CD4-positive, alpha-beta T cell treated with Interleukin-17A for 1 hour (primary cell): ENCODE measurements around the gene PHEX.

ENCODE experiments used
- DNase-seq: peaks from one replicate; pipeline ENCODE4 v3.0.0-alpha.2; 2020

Gene PHEX

DNA sequence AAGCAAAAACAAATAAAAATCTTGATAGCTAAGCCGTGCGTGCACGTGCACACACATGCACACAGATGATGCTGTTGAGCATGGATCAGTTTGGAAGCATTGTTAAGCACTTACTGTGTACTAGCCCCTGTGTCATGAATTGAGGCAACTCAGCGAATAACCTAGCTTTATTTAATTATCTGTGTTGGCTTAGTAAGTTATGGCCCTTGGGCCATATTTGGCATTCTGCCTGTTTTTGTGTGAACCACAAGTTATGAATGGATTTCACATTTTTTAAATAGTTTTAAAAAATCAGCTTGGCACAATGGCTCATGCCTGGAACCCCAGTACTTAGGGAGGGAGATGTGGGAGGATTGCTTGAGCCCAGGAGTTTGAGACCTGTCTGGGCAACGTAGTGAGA lies 126.9 kb downstream of the PHEX start:
- DNase-seq = no peak

DNA sequence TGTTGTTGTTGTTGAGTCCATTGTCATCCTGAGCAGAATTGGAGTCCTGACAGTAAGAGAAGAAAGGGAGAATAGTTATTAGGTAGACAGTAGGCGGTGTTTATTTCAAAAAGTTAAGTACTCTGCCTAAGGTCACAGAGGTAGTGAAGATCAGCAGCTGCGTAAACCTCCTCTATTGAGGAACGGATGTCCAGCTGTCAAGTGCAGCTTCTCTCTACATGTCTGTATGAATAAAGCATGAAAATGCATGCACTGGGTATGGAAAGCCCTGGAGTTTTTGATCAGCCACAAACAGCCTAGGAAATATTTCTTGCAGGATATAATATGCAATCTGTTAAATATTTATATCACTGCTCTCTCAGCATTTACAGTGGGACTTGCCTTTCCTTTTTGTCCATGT lies 131.2 kb downstream of the PHEX start:
- DNase-seq = no peak

DNA sequence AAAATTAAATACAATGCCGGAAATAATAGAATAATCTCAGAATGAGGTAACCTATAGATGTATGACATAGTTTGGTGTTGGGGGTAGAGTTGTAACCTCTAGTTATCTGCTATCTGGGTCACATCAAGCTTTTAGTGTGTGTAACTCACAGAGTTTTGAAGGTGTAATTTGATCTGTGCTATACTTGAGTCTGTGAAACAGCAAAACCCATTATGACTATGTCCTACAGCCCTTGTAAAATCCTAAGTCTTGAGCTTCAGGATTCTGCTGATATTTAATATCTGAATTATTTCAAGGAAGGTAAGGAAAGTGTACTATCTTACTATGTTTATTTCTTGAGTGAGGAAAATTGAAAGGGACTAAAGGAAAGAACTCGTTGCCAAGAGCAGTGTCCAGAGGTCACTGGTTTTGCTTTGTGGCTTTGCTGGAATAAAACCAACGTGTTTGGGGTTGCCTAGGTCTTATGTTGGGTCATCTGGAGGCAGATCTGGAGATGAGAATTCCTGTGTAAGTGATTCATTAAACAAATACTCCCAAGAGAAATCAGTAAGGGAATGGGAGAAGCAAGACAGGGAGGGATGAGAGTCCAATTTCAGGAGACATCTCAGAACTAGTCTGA lies 132.8 kb downstream of the PHEX start:
- no peak for DNase-seq

DNA sequence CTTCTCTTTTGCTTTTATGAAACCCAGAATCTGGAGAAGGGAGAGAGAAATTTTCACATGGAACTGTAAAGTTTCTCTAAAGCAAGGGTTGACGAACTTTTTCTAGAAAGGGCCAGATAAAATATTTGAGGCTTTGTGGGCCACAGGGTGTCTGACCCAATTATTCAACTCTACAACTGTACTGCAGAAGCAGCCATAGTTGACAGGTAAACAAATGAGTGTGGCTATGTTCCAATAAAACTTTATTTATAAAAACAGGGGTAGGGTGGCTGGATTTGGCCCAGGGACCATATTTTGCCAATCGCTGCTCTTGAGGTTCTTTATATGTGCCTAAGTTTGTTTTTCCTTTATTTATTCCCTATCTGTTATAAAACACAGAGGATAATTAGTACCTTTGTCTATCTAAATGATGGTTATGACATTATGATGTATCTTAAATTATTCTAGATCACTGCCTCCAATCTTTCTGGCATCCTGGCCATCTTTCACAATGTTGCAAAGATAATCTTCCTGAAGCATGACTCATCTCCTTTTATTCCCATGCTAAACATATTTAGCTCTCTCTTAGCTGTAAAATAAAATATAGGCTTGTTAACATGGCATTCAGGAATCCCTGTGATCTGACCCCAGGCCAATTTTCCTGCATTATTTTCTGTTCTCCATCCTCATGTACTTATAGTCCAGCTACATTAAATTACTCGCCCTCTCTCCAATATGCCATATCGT lies 133.8 kb downstream of the PHEX start:
- DNase-seq = no peak

DNA sequence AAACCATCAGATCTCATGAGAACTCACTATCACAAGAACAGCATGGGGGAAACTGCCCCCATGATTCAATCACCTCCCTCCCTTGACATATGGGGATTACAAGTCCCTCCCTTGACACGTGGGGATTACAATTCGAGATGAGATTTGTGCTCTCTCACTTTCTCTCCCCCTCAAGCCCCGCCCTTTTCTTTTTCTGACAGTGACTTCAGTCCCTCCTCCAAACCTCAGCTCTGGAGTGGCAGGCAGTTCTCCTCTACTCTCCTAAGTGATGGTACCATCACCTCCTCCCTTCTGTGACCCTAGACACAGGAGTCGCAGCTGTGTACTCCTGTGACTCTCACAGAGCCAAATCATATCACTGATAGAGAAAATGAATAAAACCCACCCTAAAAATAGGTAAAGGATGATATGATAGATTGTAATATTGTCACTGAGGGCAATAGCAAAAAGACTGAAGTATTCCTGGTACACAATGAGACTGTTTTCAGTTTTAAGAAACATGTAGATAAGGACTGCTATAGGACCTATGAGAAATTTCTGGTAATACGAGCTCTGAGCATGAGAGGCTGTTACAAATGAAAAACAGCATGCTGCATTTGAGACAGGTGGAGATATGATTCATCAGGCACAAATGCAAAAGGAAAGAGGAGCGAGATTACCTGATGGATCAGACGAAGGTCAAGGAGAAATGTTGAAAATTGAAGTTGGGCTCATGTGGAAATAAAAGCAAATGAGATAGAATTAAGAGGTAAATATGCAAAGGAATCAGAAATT lies 139.3 kb downstream of the PHEX start:
- DNase-seq = no peak

DNA sequence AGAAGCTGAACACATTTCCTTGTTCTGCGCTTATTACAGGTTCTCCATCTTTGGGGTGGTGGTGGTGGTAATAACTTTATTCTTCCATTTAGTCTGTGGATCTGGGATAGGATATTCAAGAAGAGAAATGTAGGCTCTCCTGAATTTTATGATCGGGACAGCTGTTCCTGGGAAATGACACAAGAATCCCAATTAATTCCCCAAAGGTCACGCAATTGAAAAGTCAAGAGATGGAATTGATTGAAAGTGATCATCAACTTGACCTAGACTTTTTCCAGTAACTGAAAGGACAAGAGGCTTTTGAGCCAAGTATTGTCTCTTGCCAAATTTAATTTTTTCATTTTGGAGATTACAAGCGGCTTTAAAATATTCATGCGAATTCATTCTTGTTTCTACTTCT lies 141.8 kb downstream of the PHEX start:
- no peak for DNase-seq

DNA sequence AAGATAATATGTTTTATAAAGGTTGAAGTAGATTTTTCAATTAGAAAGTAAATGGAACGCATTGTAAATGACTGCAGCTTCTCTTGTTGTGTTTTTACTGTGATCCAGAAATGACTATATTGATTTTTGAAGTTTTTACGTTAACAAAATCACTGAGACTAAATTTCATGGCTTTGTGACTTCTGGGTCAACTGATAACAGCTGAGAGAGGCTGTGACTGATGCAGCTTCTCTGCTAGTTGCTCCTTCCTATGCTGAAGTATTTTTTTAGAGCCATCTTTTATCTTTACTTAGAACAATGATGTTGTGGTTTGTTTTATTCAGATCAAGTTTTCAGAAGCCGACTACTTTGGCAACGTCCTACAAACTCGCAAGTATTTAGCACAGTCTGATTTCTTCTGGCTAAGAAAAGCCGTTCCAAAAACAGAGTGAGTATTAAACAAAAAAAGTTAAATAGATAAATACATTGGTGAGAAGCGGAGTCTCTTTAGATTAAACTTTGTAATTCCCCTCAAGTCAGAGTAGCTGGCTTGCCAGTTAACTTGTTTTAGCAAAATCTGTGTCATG lies 145.9 kb downstream of the PHEX start:
- DNase-seq = no peak

DNA sequence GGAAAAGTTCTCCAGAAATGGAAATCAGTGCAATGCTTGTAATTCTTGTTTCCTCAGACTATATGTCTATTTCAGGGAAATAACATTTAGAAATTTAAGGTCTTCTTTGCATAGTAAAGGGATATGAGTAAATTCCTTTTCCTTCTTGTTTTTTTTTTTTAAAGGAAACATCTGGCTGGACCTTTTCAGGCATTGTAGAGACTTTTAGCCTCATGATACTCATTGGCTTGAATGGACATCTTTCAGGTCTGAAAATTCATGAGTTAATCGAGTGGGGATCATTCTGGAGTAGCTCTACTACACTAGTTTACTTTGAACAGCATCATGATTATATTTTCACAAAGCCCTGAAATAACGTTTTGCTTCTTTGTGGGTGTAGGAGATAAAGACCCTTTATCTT lies 152.0 kb downstream of the PHEX start:
- no peak for DNase-seq

DNA sequence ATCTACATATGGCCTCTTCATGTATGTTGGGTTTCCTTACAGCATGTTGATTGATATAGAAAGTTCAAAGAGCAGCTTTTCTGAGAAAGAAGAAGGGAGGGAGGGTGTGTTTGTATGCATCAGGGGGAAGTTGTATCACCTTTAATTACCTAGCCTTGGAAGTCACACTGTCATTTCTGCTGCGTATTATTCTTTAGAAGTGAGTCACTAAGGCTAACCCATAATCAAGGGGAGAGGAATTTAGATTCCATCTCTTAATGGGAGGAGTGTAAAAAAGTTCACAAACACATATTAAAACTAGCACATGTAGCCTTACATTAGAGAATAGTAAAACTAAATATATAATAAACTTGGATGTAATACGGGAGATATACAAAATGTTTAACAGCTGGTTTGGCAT lies 154.0 kb downstream of the PHEX start:
- no peak for DNase-seq

DNA sequence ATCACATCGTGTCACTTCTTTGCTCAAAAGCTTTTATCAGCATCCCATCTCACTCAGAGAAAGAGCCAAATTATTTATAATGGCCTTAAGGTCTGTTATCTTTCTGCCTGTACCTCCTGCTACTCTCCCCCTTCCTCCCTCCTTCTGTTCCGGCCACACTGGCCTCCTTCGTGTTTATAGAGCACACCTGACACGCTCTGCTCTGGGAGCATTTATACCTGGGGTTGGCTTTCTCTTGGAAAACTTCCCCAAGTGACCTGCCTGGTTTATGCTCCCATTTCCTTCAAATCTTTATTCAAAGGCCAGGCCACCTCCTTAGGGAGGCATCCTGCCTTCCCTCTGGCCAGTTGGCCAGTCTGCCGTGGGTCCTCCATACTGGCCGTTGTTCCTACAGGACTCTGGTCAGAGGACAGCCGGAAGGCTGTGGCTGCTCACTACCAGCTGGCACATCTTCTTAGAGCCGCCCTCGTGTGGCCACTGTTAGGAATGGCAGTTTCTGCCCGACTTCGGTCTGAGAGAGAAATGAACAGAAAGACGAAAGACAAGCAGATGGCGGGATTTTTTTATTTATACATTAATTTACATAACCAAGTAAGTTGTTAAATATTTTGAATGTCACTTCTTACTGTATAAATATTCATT lies 160.4 kb downstream of the PHEX start:
- DNase-seq = peak; percentile 43

DNA sequence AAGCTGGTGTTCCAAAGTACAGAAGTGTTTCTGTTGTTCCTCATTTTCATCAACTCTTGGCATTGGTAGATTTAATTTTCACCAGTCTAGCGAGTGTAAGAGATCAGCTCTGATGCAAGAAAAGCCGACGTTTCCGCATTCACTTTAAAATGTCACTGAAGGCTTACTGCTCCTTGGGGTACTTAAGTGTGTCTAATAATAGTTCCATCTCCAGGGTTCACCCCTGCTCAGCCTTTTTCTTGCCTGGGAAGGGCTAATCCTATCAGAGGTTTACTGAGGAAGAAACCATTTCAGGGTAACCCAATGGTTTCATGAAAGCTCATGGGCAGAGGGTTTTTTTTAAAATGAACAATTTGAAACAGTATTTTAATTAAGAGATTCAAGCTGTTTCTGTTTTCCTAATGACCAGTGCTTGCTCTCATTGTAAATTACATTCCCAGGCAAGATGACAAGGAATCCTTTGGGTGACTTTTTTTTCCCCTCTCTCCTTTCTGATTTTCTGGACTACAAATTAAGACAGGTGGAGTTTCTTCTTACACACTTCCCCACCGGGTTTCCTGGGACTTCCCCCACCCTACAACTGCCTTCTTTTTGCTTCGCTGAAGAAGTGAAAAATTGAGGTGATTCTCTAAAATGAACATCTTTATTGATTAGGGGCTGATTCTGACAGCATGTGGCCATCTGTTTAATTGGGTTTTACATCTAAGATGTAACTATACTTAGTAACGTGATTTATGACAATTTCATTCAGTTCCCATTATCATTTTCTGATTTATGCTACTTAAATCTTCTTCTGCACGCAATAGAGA lies 161.9 kb downstream of the PHEX start:
- no peak for DNase-seq

DNA sequence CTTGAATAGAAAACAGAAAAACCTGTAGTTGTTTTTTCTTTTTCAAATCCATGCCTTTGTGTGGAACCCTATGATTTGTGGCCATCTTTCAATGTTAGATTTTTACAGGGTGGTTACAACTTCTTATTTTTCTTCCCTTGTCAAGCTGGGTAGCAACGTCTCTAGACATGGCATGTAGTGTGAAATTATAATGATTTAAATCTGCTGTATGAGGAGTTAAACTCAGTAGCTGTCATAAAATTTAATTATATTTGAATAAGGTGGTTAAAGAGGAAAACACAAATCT lies 162.5 kb downstream of the PHEX start:
- DNase-seq = no peak

DNA sequence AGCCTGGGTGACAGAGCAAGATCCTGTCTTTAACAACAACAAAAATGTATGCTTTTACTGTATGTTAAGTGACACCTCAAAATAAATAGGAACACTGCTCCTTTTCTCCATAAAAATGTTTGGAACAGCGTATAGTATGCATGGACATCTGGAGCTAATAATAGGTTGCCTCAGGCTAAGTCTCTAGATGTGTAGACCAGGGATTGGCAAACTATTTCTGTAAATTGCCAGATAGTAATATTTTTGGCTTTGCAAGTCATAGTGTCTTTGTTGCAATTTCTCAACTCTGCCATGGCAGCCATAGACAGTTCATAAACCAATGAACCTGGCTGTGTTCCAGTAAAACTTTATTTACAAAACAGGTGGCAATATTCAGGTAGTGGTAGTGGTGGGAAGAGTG lies 164.0 kb downstream of the PHEX start:
- DNase-seq = no peak

DNA sequence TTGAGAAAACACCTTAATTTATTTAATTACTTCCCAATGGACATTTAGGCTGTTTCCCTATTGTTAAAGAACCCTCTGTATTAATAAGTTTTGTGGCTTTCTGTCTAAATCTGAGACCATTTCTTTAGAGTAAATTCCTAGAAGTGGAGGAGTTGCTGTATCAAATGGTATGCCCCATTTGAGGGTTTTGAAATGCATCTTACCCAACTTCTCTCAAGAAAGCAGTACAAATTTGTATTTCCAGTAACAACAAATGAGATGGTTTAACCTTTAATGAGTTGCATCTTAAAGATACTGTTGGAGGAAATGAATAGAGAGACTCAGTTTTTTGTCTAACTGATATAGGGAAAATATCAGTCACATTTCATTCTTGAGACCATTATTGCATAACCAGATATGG lies 170.1 kb downstream of the PHEX start:
- no peak for DNase-seq

DNA sequence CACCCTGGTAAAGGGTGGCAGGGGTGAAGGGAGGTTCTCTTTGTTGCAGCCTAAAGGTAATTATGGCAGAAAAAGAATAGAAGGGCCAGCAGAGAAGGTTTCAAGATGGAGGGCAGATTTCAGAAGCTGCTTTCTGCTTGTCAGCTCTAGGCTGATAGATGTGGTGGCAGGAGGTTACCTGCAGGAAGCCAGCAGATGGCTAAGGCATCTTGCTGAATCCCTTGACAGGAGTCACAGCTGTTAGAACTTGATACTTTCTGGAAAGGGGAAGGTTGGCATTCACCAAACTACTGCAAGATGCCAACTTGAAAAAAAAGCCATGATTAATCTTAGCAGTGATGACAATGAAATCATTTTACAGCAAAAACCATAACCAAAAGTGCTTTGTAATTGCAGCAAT lies 171.1 kb downstream of the PHEX start:
- no peak for DNase-seq

DNA sequence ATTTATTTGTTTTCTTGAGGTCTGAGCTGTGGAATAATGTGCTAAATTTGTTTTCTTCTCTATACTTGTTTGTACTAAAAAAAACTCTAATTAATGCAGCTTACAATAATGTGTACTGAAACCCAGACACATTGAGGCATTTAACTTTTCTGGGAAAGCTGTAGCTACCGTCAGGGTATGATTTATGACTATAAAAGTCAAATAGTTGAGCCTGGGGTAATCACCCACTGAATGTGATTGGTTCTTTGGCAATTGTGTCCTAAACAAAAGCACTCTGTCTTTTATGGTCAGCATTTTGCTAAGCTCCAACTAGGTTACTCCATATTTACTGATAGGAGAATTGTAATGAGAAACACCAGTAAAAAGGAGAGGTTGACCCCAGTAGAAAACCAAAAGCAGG lies 174.7 kb downstream of the PHEX start:
- DNase-seq = no peak

DNA sequence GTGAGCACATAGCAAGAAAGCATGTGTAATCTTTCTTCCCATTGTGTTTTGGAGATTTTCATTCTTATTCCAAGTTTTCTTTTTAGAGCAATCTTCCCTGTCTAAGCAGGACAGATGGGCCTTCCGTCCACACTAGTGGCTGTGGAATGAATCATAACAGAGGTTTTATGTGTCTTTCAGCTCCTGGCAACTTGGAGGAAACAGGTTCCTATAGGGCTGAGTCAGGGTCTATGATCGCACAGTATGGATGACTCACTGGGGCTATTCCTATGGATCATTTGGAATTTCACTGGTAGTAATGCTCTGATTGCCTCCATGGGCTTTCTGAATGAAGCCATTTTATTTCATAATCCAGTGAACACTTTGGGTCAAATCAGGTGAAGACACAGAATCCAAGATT lies 188.8 kb downstream of the PHEX start:
- DNase-seq = no peak

DNA sequence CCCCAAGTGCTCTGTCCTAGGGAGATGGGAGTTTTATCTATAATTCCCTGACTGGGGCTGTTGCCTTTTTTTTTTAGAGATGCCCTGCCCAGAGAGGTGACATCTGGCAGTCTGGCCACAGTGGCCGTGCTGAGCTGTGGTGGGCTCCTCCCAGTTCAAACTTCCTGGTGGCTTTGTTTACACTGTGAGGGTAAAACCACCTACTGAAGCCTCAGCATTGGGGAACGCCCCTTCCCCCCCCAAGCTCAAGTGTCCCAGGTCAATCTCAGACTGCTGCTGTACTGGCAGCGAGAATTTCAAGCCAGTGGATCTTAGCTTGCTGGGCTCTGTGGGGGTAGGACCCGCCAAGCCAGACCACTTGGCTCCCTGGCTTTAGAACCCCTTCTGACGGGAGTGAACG lies 202.3 kb downstream of the PHEX start:
- no peak for DNase-seq

DNA sequence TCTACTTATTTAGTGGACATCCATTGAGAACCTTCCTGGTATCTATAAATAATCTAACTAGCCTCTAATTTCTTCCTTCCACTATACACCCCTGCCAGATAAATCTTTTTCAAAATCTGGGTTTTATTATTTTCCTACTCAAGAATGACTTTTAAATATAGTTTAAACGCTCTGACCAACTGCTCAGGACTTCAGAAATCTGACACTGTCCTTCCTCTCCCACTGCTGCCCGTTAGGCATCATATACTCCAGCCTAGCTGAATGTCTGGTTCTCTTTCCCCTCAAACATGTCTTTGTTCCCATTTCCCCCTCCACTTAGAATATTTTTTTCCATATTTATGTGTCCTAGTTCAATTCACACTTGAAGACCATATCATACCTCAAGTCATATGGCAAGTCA lies 205.4 kb downstream of the PHEX start:
- DNase-seq = no peak

DNA sequence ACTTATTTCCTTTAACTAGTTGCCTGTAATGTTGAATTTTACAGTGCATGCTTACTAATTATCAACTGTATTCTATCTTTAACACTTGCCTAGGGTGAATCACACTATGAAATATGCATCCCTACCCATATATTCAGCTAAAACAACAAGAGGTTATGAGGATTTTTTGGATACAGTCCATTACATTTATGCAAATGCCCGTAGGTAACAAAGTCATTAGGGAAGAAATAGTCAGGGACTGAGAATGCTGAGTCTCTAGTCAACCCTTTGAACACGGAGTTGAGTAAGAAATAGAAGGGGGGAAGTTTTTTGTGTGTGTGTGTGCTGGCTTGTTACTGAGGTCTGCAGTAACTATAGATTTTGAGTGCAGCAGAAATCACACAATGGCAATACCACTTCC lies 214.5 kb downstream of the PHEX start:
- DNase-seq = no peak

DNA sequence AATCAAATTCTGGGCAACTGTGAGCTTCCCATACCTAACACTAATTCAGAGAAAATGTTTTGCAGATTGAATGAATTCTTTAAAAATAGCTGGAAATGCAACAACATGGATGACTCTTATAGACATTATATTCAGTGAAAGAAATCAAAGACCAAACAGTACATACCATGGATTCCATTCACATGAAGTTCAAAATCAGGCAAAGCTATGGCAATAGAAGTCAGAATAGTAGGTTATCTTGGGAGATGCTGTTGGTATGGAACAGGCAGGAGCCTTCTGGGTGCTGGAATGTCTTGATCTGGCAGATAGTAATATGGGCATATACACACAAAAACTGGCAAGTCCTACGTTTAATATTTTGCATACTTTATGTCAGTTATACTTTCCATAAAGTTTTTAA lies 215.0 kb downstream of the PHEX start:
- DNase-seq = no peak

DNA sequence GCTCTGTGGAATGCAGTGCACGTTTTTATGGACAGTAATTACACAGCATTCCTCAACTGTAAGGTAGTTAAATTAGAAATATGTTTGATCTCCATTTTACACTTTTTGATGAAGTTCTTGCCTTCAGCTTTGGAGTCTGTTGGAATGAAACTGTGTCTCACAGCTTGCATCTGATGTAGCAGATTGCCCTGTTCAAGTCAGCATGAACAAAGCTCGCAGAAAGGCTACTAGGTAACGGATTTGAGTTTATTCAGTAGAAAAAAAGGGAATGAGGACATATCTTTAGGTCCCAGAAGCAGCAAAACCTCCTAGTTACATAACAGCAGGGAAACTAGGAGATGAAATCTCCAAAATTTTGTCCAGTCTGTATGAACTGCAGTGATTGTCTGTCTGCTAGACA lies 216.3 kb downstream of the PHEX start:
- DNase-seq = no peak

DNA sequence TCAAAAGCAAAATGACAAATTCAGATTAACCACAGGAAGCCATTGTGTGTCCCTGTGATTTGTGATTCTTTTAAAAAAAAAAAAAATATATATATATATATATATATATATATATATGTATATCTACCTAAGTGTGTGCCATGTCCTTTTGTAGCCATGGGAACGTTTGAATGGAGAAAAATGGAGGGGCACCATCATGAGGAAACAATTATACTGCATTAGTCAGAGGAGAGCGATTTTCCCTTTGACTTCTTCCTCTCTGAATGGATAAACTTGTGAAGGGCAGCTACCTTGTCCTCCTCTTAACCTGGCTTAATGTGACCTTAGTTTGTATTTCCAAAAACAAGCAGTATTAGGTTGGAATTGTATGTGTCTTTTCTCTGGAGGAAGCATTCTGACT lies 217.2 kb downstream of the PHEX start:
- no peak for DNase-seq
